ENCODE results near the gene GFOD1. TPM values are rescaled to one million over a fixed set of nuclear protein-coding genes. Genes with fewer than 3 reads are reported as not detected.

GFOD1 gene
- total RNA-seq, 2 donors from 2014 or later = 59.3 to 78.3 TPM

GRCh38 chr6:13491538-13491937 lies 4.1 kb upstream of the GFOD1 start:
- ATAC-seq = no peak
- no peak for DNase-seq
- intact Hi-C loops (cut with DNase I) = no loop called here

- DNase-seq = no peak
- intact Hi-C loops (cut with DNase I) = no loop called here
- ATAC-seq = no peak
Observed at GRCh38 chr6:13490402-13490801, 3.0 kb upstream of the GFOD1 start.

- ATAC-seq = peak in 1 of 2 donors; percentile 10
- no peak for DNase-seq
- intact Hi-C loops (cut with DNase I) = loop anchor here (5.0 to 10.0 kb wide), 3 partner anchors 46 to 86 kb away; partner anchors contain the start of gene SIRT5 (in 1 of the 2)
Observed at GRCh38 chr6:13488896-13489237, 1.5 kb upstream of the GFOD1 start.

- DNase-seq (peak; percentile 76), ATAC-seq (peak; percentile 20 to 22)
- intact Hi-C loops (cut with DNase I) = loop anchor here (5.0 to 10.0 kb wide), 3 partner anchors 47 to 87 kb away; partner anchors contain the start of gene SIRT5 (in 1 of the 2)
Observed at GRCh38 chr6:13488015-13488895, 855 bp upstream of the GFOD1 start.

- DNase-seq = peak; percentile 78
- peak; percentile 45 to 54 for ATAC-seq
- intact Hi-C loops (cut with DNase I) = loop anchor here (2.0 to 10.0 kb wide), 5 partner anchors 48 to 150 kb away; partner anchors contain the start of gene SIRT5 (in 1 of the 2)
Observed at GRCh38 chr6:13486679-13487121, 700 bp downstream of the GFOD1 start.

- intact Hi-C loops (cut with DNase I) = loop anchor here (2.0 to 10.0 kb wide), 5 partner anchors 49 to 149 kb away; partner anchors contain the start of gene SIRT5 (in 1 of the 2)
- ATAC-seq = peak; percentile 5 to 7
- DNase-seq = peak; percentile 37
Observed at GRCh38 chr6:13485923-13486562, 1.4 kb downstream of the GFOD1 start.

- intact Hi-C loops (cut with DNase I) = loop anchor here (5.0 to 10.0 kb wide), 3 partner anchors 49 to 89 kb away; partner anchors contain the start of gene SIRT5 (in 1 of the 2)
- no peak for DNase-seq
- no peak for ATAC-seq
Observed at GRCh38 chr6:13485303-13485702, 2.1 kb downstream of the GFOD1 start.

- intact Hi-C loops (cut with DNase I) = loop anchor here (5.0 to 10.0 kb wide), 3 partner anchors 50 to 90 kb away; partner anchors contain the start of gene SIRT5 (in 1 of the 2)
- DNase-seq (no peak), ATAC-seq (no peak)
Observed at GRCh38 chr6:13484827-13485226, 2.6 kb downstream of the GFOD1 start.

GRCh38 chr6:13484138-13484708 lies 3.2 kb downstream of the GFOD1 start:
- intact Hi-C loops (cut with DNase I) = loop anchor here (10.0 kb wide), 2 partner anchors 51 to 91 kb away; partner anchors contain the start of gene SIRT5 (in 1 of the 2)
- no peak for DNase-seq
- no peak for ATAC-seq

GRCh38 chr6:13480631-13481501 lies 6.5 kb downstream of the GFOD1 start:
- no peak for DNase-seq
- peak in 1 of 2 donors; percentile 50 for ATAC-seq
- intact Hi-C loops (cut with DNase I) = loop anchor here (2.0 to 10.0 kb wide), 3 partner anchors 54 to 94 kb away; partner anchors contain the start of gene SIRT5 (in 1 of the 2)

- intact Hi-C loops (cut with DNase I) = loop anchor here (2.0 to 10.0 kb wide), 4 partner anchors 55 to 95 kb away; partner anchors contain the start of gene SIRT5 (in 1 of the 2)
- DNase-seq = peak; percentile 33
- ATAC-seq = peak in 1 of 2 donors; percentile 21
Observed at GRCh38 chr6:13479971-13480434, 7.4 kb downstream of the GFOD1 start.

- intact Hi-C loops (cut with DNase I) = loop anchor here in 1 of 2 donors (10.0 kb wide), 1 partner anchor 65 kb away; no protein-coding TSS in a partner anchor
- no peak for DNase-seq
- no peak for ATAC-seq
Observed at GRCh38 chr6:13479206-13479800, 8.1 kb downstream of the GFOD1 start.

GRCh38 chr6:13478525-13478966 lies 8.9 kb downstream of the GFOD1 start:
- intact Hi-C loops (cut with DNase I) = loop anchor here in 1 of 2 donors (10.0 kb wide), 1 partner anchor 64 kb away; no protein-coding TSS in a partner anchor
- ATAC-seq (no peak), DNase-seq (no peak)

- ATAC-seq (no peak), DNase-seq (no peak)
- intact Hi-C loops (cut with DNase I) = loop anchor here in 1 of 2 donors (10.0 kb wide), 1 partner anchor 60 kb away; no protein-coding TSS in a partner anchor
Observed at GRCh38 chr6:13474787-13475186, 12.6 kb downstream of the GFOD1 start.

- intact Hi-C loops (cut with DNase I) = loop anchor here in 1 of 2 donors (10.0 kb wide), 1 partner anchor 60 kb away; no protein-coding TSS in a partner anchor
- DNase-seq (no peak), ATAC-seq (no peak)
Observed at GRCh38 chr6:13474360-13474759, 13.0 kb downstream of the GFOD1 start.

- intact Hi-C loops (cut with DNase I) = loop anchor here in 1 of 2 donors (10.0 kb wide), 1 partner anchor 59 kb away; no protein-coding TSS in a partner anchor
- DNase-seq (no peak), ATAC-seq (no peak)
Observed at GRCh38 chr6:13473768-13474165, 13.6 kb downstream of the GFOD1 start.

Measured in left cardiac atrium (tissue), 4 donors.